Measurements from ENCODE around the gene CLIP2.
"Not testable (repeated sequence)": the region's sequence is repeated elsewhere in the genome, so short reads cannot be mapped to it uniquely, and the experiment has no call there.

Gene CLIP2

DNA sequence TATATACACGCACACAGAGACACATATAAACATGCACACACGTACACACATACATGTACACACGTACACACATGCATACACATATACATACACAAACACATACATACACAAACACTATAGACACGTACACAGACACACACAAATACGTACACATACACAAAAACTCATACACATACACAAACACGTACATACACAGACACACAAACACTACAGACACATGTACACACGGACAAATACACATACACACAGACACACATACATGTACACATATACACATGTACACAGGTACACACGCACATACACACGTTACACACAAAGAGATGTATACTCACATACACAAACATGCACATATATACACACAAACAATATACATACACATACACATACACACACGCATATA, 129.3 kb downstream of the CLIP2 start:
- DNase-seq (ENCODE audit: extremely low spot score, insufficient read length, low read depth) (no peak), FAIRE-seq (no peak)

- FAIRE-seq; DNase-seq (ENCODE audit: extremely low spot score, insufficient read length, low read depth): not testable (repeated sequence)
These were observed 130.0 kb downstream of the CLIP2 start for GRCh38 chr7:74419232-74419631.

DNA sequence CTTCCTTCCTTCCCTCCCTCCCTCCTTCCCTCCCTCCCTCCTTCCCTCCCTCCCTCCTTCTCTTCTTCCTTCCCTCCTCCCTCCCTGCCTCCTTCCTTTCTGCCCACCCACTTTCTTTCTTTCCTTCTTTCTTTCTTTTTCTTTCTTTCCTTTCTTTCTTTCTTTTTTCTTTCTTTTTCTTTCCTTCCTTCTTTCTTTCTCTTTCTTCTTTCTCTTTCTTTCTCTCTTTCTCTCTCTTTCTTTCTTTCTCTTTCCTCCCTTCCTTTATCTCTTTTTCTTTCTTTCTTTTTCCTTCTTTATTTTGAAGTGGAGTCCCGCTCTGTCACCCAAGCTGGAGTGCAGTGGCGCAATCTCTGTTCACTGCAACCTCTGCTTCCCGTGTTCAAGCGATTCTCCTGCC, 130.8 kb downstream of the CLIP2 start:
- FAIRE-seq (no peak), DNase-seq (ENCODE audit: extremely low spot score, insufficient read length, low read depth) (no peak)

- no peak for FAIRE-seq
- no peak for DNase-seq (ENCODE audit: extremely low spot score, insufficient read length, low read depth)
These were observed 135.2 kb downstream of the CLIP2 start for GRCh38 chr7:74424291-74424880.

DNA sequence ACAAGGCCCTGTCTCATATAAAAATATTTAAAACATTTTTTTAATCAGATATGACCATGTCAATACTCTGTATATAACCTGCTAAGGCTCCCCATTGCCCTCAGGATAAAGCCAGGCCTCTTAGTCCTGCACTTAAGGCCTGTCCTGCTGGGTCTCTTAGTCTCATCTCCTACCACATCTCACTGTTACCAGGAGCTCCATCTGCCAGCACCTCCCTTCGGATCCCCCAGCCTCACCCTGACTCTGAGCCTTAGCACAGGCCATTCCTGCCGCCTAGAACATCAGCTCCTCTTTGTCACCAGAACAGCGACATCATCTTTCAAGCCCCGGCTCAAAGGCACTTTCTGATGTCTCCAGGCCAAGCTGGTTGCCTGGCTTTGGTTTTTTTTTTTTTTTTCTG, 138.8 kb downstream of the CLIP2 start:
- FAIRE-seq (no peak), DNase-seq (ENCODE audit: extremely low spot score, insufficient read length, low read depth) (no peak)

DNA sequence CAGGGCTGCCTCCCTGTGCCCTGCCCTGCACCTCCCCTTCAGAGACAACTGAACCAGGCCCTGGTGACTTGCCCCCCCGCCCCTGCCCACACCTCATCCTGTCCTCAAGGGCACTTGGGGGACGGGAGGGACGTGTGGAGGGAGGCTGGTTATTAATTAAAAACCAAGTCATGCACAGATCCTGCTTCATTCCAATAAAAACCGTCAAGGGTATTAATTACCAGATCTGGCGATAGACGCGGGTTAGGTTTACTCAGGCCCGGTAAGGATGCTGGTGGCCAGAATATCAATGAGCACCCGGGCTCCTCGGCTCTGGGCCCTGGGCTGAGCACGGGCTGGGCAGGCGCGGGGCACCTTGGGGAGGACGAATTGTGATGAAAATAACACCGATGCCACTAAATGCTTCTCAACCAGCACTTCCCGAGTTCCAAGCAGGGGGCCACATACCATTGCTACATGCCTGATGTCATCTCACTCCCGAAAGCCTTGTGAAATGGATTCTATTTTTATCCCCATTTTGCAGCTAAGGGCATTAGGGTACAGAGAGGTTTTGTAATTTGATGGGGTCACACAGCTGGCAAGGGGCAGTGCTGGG, 140.0 kb downstream of the CLIP2 start:
- FAIRE-seq (no peak), DNase-seq (ENCODE audit: extremely low spot score, insufficient read length, low read depth) (no peak)

GRCh38 chr7:74430409-74430808, 141.2 kb downstream of the CLIP2 start:
- DNase-seq (ENCODE audit: extremely low spot score, insufficient read length, low read depth); FAIRE-seq: not testable (repeated sequence)

GRCh38 chr7:74430961-74431466, 141.8 kb downstream of the CLIP2 start:
- DNase-seq (ENCODE audit: extremely low spot score, insufficient read length, low read depth), result no peak

DNA sequence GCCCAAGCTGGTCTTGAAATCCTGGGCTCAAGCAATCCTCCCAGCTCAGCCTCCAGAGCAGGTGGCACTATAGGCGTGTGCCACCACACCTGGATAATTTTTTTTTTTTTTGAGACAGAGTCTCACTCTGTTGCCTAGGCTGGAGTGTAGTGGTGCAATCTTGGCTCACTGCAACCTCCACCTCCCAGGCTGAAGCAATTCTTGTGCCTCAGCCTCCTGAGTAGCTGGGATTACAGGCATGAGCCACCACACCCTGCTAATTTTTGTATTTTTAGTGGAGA, 148.0 kb downstream of the CLIP2 start:
- not testable (repeated sequence) for FAIRE-seq; DNase-seq (ENCODE audit: extremely low spot score, insufficient read length, low read depth)

More at GRCh38 chr7:74430961-74431466, 141.8 kb downstream of the CLIP2 start:
- no peak for FAIRE-seq

DNA sequence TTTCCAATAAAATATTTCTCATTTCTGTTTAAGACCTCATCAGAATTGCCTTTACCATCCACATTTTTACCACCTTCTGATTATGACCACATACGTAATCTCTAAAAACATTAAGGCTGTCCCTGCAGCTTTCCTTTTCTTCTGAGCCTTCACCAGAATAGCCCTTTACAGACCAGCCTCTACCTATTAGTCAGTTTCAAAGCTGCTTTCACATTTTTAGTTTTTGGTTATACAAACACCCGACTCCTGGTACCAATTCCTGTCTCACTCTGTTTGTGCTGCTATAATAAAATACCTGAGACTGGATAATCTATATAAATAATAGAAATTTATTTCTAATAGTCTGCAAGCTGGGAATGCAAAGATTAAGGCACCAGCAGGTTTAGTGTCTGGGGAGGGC, 149.1 kb downstream of the CLIP2 start:
- no peak for FAIRE-seq
- no peak for DNase-seq (ENCODE audit: extremely low spot score, insufficient read length, low read depth)

DNA sequence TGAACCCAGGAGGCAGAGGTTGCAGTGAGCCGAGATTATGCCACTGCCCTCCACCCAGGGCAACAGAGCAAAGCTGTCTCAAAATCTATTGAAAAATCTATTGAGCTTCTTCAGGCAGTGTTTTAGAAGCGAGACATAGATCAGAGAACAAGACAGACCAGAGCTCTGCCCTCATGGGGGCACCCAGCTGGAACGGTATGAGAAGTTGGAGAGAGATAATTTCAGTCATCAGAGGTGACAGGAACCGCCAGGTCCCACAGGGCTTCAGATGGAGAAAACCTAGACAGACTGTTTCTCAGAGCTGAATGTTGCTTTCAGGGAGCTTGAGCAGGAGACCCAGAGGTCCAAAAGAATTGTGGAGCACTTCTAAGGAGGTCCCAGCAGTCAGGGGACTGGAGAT, 150.3 kb downstream of the CLIP2 start:
- DNase-seq (ENCODE audit: extremely low spot score, insufficient read length, low read depth) (no peak), FAIRE-seq (no peak)

DNA sequence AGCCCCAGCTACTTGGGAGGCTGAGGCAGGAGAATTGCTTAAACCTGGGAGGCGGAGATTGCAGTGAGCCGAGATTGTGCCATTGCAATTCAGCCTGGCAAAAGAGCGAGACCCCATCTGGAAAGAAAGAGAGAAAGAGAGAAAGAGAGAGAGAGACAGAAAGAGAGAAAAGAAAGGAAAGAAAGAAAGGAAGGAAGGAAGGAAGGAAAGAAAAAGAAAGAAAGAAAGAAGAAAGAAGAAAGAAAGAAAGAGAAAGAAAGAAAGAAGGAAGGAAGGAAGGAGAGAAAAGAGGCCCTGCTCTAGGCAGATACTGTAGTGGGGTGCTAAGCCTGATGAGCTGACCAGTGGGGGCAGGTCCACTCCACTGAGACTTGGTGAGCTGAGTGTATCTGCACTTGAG, 150.9 kb downstream of the CLIP2 start:
- DNase-seq (ENCODE audit: extremely low spot score, insufficient read length, low read depth); FAIRE-seq: not testable (repeated sequence)

- FAIRE-seq (no peak), DNase-seq (ENCODE audit: extremely low spot score, insufficient read length, low read depth) (no peak)
These were observed 152.6 kb downstream of the CLIP2 start for GRCh38 chr7:74441801-74442200.

GRCh38 chr7:74443543-74444247, 154.5 kb downstream of the CLIP2 start:
- DNase-seq (ENCODE audit: extremely low spot score, insufficient read length, low read depth) (no peak), FAIRE-seq (no peak)

DNA sequence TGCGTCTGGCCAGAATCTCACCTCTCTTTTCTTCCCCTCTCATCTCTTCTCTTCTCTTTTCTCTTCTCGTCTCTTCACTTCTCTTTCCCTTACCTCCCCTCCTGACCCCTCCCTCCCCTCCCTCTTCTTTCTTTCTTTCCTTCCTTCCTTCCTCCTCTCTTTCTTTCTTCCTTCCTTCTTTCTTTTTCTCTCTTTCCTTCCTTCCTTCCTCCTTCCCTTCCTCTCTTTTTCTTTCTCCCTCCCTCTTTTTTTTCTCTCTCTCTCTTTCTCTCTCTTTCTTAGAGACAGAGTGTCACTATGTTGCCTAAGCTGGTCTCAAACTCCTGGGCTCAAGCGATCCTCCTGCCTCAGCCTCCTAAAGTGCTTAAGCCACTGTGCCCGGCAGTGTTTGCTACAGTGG, 159.9 kb downstream of the CLIP2 start:
- DNase-seq (ENCODE audit: extremely low spot score, insufficient read length, low read depth) (no peak), FAIRE-seq (no peak)

GRCh38 chr7:74449809-74450397, 160.7 kb downstream of the CLIP2 start:
- FAIRE-seq (peak; percentile 35), DNase-seq (ENCODE audit: extremely low spot score, insufficient read length, low read depth) (peak; percentile 66)

GRCh38 chr7:74452748-74453321, 163.6 kb downstream of the CLIP2 start:
- no peak for FAIRE-seq

DNA sequence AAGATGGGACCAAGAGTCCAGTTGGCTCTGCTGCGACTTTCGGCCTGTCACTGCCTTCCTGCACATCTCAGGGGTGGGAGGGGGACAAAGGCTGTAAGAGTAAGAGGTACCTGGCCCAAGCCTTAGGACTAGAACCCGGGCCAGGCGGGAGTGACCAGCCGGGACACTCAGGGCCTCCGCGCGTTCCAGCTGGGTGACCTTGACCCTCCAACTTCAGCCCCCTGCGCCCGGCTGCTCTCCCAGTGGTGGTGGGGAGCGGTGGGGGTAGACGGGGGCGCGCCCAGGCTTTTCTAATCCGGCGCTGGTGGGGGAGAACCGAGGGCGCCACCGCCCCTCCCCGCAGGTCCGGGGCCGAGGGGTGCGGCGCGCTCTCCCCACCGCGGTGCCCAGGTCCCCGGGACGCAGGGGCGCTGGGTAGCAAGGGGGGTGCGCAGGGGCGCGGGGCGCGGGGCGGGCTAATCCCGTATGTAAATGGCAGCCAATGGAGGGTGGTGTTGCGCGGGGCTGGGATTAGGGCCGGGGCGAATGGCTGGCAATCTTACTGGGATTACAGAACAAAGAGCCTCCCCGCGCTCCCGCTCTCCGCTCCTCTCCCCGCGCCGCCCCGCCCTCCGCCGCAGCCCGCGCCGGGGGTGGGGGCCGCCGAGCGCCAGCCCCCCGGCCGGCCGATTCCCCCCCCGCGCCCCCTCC, 164.3 kb downstream of the CLIP2 start, which contains the start of gene GTF2IRD1:
GTF2IRD1 (plus strand) TSS at position 585 of the 690 bp plus-strand sequence. CDS start 54,175 bp downstream, outside the sequence.
- no peak for DNase-seq (ENCODE audit: extremely low spot score, insufficient read length, low read depth)
- FAIRE-seq, result no peak

More at GRCh38 chr7:74452748-74453321, 163.6 kb downstream of the CLIP2 start:
- no peak for DNase-seq (ENCODE audit: extremely low spot score, insufficient read length, low read depth)

DNA sequence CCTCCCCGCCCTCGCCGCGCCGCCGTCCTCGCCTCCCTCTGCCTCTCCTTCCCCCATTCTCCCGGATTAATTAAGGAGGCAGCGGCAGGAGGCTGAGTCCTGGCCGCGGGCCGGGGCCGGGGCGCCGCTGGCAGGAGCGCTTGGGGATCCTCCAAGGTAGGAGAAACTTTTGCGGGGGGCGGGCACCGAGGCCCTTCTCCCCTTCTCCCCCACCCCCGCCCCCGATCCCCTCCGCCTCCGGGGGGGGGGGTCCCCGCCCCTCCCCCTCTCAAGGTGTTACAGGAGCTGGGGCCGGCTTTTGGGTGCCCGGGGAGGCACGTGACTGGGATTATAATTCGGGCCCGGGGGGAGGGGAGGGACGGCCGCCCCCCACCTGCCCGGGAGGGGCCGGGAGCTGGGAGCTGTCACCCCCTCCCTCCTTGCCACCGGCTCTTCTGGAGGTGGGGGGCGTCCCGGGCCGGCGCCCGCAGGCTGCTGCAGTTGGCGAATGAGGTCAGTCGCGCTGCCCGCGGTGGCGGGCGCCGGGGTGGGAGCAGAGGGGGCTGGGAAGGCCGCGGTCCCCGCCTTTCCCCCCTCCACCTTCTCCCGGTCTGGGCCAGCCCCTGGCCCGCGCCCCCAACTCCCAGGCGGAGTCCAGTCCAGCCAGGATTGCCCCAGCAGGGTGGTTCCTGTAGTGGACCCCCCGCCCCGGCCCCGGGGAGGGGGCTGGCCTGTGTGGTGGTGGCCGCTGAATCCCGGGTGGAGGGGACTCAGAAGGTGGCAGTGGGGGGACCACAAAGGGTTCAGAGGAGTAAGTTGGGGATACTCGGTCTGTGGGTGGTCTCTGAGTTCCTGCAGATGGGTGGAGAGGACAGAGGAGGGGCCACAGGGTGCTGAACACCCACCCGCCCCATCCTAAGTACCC, 165.1 kb downstream of the CLIP2 start:
- no peak for DNase-seq (ENCODE audit: extremely low spot score, insufficient read length, low read depth)
- FAIRE-seq, result no peak

Data from GM18507 (cell line).